ENCODE measurements around the gene VNN1. TPM values are rescaled to one million over a fixed set of nuclear protein-coding genes. Genes with fewer than 3 reads are reported as not detected.

Gene VNN1
- total and polyA plus RNA-seq, 2 donors (not counting 3 experiments of a cell fraction or from before 2014, with no cell fraction given) = not detected

DNA sequence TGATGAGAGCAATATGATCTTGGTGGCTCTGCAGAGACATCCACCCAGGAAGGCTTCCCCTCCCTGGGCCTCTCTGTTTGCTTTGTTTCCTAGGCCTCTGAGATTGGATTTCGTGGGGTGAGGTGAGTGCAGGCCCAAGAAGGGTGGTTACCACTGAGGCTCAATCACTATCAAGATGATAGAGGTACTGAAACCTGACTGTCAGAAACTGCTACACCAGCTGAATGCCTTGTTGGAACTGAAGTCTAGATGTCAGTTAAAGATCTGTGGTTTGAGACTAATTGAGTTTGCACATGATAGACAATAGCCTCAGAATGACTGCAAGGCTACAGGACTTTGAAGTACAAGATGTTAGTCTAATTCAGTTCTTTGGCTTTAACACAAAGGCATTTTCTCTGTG is 15.2 kb downstream of the VNN1 start:
- no peaks in the 10 kb centered on the region for H3K36me3 ChIP-seq (ENCODE audit: control insufficient read depth in 2 of 2, extremely low read depth in 1 of 2, insufficient read depth in 2 of 2, low read length in 2 of 2)
- CTCF ChIA-PET = interaction anchor here (1.4 kb wide), 1 partner anchor 28 kb away, joined by 5 read pairs; no protein-coding TSS in a partner anchor
- no TSS peak for BruUV-seq (replicated peaks)

More for the DNA sequence above, 15.2 kb downstream of the VNN1 start:
- no peaks in the 10 kb centered on the region for H4K20me1 ChIP-seq (replicated peaks; ENCODE audit: control insufficient read depth, extremely low read depth, insufficient read depth, low read length)
- no peak overlapping the region for H3K9ac ChIP-seq (replicated peaks; ENCODE audit: extremely low read depth, insufficient read depth, low read length)
- no peak overlapping the region for H2AFZ ChIP-seq (ENCODE audit: low read depth, low read length)
- DNase-seq (ENCODE audit: low read depth, low spot score) (no peak), FAIRE-seq (no peak)
- no peaks in the 10 kb centered on the region for H3K9me3 ChIP-seq (replicated peaks; ENCODE audit: control insufficient read depth, insufficient read depth, low read length)
- no peak overlapping the region for H3K4me2 ChIP-seq (ENCODE audit: insufficient read depth, low read length)
- peaks cover 9% of the 10 kb centered on the region for H3K4me1 ChIP-seq (ENCODE audit: control insufficient read depth, extremely low read depth, insufficient read depth, low read length)
- no peaks in the 10 kb centered on the region for H3K79me2 ChIP-seq (ENCODE audit: control insufficient read depth, insufficient read depth, low read length)
- H3K27ac ChIP-seq (ENCODE audit: insufficient read depth, low read depth, low read length) = no peak overlapping the region
- no peaks in the 10 kb centered on the region for H3K9me1 ChIP-seq (replicated peaks; ENCODE audit: control insufficient read depth, extremely low read depth, insufficient read depth, low read length)
- dilution Hi-C loops (cut with MboI; ENCODE audit: extremely low pct_ligation_motif_present, low sequenced_read_pairs) = no loop called here
- intact Hi-C loops (cut with micrococcal nuclease) = no loop called here
- POLR2A ChIA-PET = no interaction called here
- H3K4me3 ChIP-seq (replicated peaks in 1 of 3; ENCODE audit: insufficient read depth in 1 of 3, low read depth in 1 of 3, low read length in 3 of 3) = no peak overlapping the region
- H3K27me3 ChIP-seq (ENCODE audit: control insufficient read depth in 2 of 2, insufficient read depth in 2 of 2, low read length in 2 of 2) = peaks cover 1 to 4% of the 10 kb centered on the region in 2 experiments
- TF ChIP-seq, protein P1, sequence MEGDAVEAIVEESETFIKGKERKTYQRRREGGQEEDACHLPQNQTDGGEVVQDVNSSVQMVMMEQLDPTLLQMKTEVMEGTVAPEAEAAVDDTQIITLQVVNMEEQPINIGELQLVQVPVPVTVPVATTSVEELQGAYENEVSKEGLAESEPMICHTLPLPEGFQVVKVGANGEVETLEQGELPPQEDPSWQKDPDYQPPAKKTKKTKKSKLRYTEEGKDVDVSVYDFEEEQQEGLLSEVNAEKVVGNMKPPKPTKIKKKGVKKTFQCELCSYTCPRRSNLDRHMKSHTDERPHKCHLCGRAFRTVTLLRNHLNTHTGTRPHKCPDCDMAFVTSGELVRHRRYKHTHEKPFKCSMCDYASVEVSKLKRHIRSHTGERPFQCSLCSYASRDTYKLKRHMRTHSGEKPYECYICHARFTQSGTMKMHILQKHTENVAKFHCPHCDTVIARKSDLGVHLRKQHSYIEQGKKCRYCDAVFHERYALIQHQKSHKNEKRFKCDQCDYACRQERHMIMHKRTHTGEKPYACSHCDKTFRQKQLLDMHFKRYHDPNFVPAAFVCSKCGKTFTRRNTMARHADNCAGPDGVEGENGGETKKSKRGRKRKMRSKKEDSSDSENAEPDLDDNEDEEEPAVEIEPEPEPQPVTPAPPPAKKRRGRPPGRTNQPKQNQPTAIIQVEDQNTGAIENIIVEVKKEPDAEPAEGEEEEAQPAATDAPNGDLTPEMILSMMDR (IDR thresholded peaks at IDR 0.05; ENCODE audit: extremely low read depth in 1 of 2, insufficient read depth in 1 of 2, low read depth in 1 of 2, low read length in 2 of 2) = no peak
- TF ChIP-seq POLR2A (IDR thresholded peaks at IDR 0.05; ENCODE audit: low read depth, low read length) (no peak), GATA2 (IDR thresholded peaks at IDR 0.05; ENCODE audit: insufficient read depth, insufficient read length, low read depth, low read length) (no peak), MAX (IDR thresholded peaks at IDR 0.05; ENCODE audit: insufficient read depth, insufficient read length) (no peak), JUN (IDR thresholded peaks at IDR 0.05; ENCODE audit: borderline replicate concordance, insufficient read depth, insufficient read length, low read depth) (no peak), EZH2 (IDR thresholded peaks at IDR 0.05; ENCODE audit: borderline replicate concordance, low read depth, low read length, severe bottlenecking) (no peak), POLR2AphosphoS5 (IDR thresholded peaks at IDR 0.05; ENCODE audit: insufficient read depth, low read depth, low read length) (no peak), MYC (IDR thresholded peaks at IDR 0.05; ENCODE audit: low read depth, low read length) (no peak), FOS (IDR thresholded peaks at IDR 0.05; ENCODE audit: borderline replicate concordance, insufficient read depth, low read length) (no peak)

Measured in endothelial cell of umbilical vein (primary cell).